CD14-positive monocyte (primary cell): ENCODE measurements around the gene PIP5K1C. TPM values are rescaled to one million over a fixed set of nuclear protein-coding genes. Genes with fewer than 3 reads are reported as not detected.

ENCODE experiments used
- DNase-seq, 3 donors: peaks; one replicate each; pipeline ENCODE4 v3.0.0-alpha.2; 2011 to 2022
- H2AFZ ChIP-seq: 2 replicates; pipeline ENCODE4 v1.6.0; 2012; ENCODE audit warnings: mild to moderate bottlenecking, low read depth, low read length, inconsistent platforms; ENCODE audit not compliant: insufficient read depth, poor library complexity, severe bottlenecking
- H3K27ac ChIP-seq, 2 donors: 1 replicate in 1 of 2; 2 replicates in 1 of 2; pipeline ENCODE4 v1.5.1; 2012 to 2013; ENCODE audit warnings: low read length in 2 of 2, control low read depth in 1 of 2, inconsistent platforms in 1 of 2, low read depth in 1 of 2, mild to moderate bottlenecking in 1 of 2
- H3K27me3 ChIP-seq, 2 donors: one replicate each; pipeline versions ENCODE4 v1.6.0 to v1.6.1; 2011 to 2013; ENCODE audit warnings: low read length in 2 of 2; ENCODE audit not compliant: control insufficient read depth in 2 of 2, insufficient read depth in 2 of 2
- H3K36me3 ChIP-seq, 2 donors: replicated peaks in 1 of 2; 1 replicate in 1 of 2; 2 replicates in 1 of 2; pipeline versions ENCODE4 v1.5.1 to v1.6.1; 2012 to 2013; ENCODE audit warnings: low read length in 2 of 2, control low read depth in 1 of 2, inconsistent platforms in 1 of 2, mild to moderate bottlenecking in 1 of 2; ENCODE audit not compliant: insufficient read depth in 2 of 2, control insufficient read depth in 1 of 2
- H3K4me1 ChIP-seq, 2 donors: 1 replicate in 1 of 2; 2 replicates in 1 of 2; pipeline versions ENCODE4 v1.5.1 to v1.6.1; 2012 to 2013; ENCODE audit warnings: low read length in 2 of 2, control low read depth in 1 of 2, inconsistent platforms in 1 of 2, mild to moderate bottlenecking in 1 of 2, moderate library complexity in 1 of 2; ENCODE audit not compliant: insufficient read depth in 2 of 2, control insufficient read depth in 1 of 2
- H3K4me2 ChIP-seq: replicated peaks from 2 replicates; pipeline ENCODE3; 2012; ENCODE audit warnings: low read length, moderate library complexity, mild to moderate bottlenecking; ENCODE audit not compliant: poor library complexity, severe bottlenecking; ENCODE audit errors: extremely low read depth
- H3K4me3 ChIP-seq, 3 experiments: fragments of 200-600 bp in 1 of 3; sonication (generic) in 1 of 3; replicated peaks in 1 of 3; 1 replicate in 2 of 3; 2 replicates in 1 of 3; pipeline ENCODE4 v1.5.1; 2011 to 2013; ENCODE audit warnings: low read length in 3 of 3, mild to moderate bottlenecking in 3 of 3, control low read depth in 2 of 3, low read depth in 2 of 3, inconsistent platforms in 1 of 3, moderate library complexity in 1 of 3
- H3K79me2 ChIP-seq: 2 replicates; pipeline ENCODE4 v1.6.0; 2012; ENCODE audit warnings: mild to moderate bottlenecking, control low read depth, inconsistent platforms, low read length, moderate library complexity; ENCODE audit not compliant: insufficient read depth
- H3K9ac ChIP-seq: 2 replicates; pipeline ENCODE4 v1.6.0; 2017; ENCODE audit warnings: low read length, mild to moderate bottlenecking; ENCODE audit not compliant: insufficient read depth, poor library complexity, severe bottlenecking
- H3K9me3 ChIP-seq, 2 donors: replicated peaks in 1 of 2; 1 replicate in 1 of 2; 2 replicates in 1 of 2; pipeline versions ENCODE4 v1.5.1 to v1.6.1; 2012 to 2013; ENCODE audit warnings: low read length in 2 of 2, control low read depth in 1 of 2; ENCODE audit not compliant: control insufficient read depth in 1 of 2, insufficient read depth in 1 of 2
- H4K20me1 ChIP-seq: 2 replicates; pipeline ENCODE4 v1.6.0; 2012; ENCODE audit warnings: mild to moderate bottlenecking, low read length, control low read depth, moderate library complexity; ENCODE audit not compliant: insufficient read depth
- H3K27ac Mint-ChIP-seq, 7 donors: one replicate each; pipeline ENCODE4 v1.8.0; 2020; ENCODE audit warnings: mild to moderate bottlenecking in 7 of 7, mixed read lengths in 7 of 7, moderate library complexity in 6 of 7, inconsistent platforms in 2 of 7
- H3K27me3 Mint-ChIP-seq, 3 donors: one replicate each; pipeline ENCODE4 v1.8.0; 2021 to 2022; ENCODE audit warnings: low read depth in 3 of 3, mild to moderate bottlenecking in 3 of 3, mixed read lengths in 3 of 3, moderate library complexity in 3 of 3, inconsistent platforms in 1 of 3
- H3K36me3 Mint-ChIP-seq, 2 donors: one replicate each; pipeline ENCODE4 v1.8.0; 2020; ENCODE audit warnings: mixed read lengths in 2 of 2, inconsistent platforms in 1 of 2, mild to moderate bottlenecking in 1 of 2
- H3K4me1 Mint-ChIP-seq: one replicate; pipeline ENCODE4 v1.8.0; 2020; ENCODE audit warnings: mild to moderate bottlenecking, mixed read lengths
- H3K4me3 Mint-ChIP-seq, 2 donors: one replicate each; pipeline ENCODE4 v1.8.0; 2020; ENCODE audit warnings: mild to moderate bottlenecking in 2 of 2, mixed read lengths in 2 of 2, moderate library complexity in 1 of 2
- H3K9me3 Mint-ChIP-seq, 7 donors: one replicate each; pipeline ENCODE4 v1.8.0; 2020 to 2022; ENCODE audit warnings: mixed read lengths in 7 of 7, mild to moderate bottlenecking in 6 of 7, moderate library complexity in 6 of 7, inconsistent platforms in 2 of 7
- CTCF ChIP-seq: fragments of 200-600 bp; IDR thresholded peaks from one replicate; pipeline ENCODE4 v1.8.0; 2022; ENCODE audit warnings: antibody characterized with exemption, mild to moderate bottlenecking
- WGBS: methylation state at CpG from one replicate; pipeline ENCODE4 v1.1.5; 2013; ENCODE audit warnings: missing lambda C conversion rate; ENCODE audit not compliant: insufficient coverage; 5-methylcytosine and 5-hydroxymethylcytosine counted together
- intact Hi-C, 2 donors: fragments of 100-400 bp; cut with micrococcal nuclease; formaldehyde crosslinking; loops; one replicate each; pipeline versions ENCODE4 v1.15.0 to v1.15.1; 2023
- polyA plus RNA-seq, 3 donors: library from polyadenylated mRNA; depleted of rRNA in 1 of 3; unstranded in 2 of 3; stranded (reverse) in 1 of 3; fragments of 300-500 nt in 2 of 3; fragments of >200 nt in 1 of 3; fragmentation: Illumina TruSeq in 2 of 3; gene quantifications; 1 replicate in 2 of 3; 2 replicates in 1 of 3; pipeline ENCODE4 v1.2.3, GENCODE V29; 2012 to 2021

The PIP5K1C gene
- polyA plus RNA-seq, 3 donors: 6.5 to 19.5 (median 10.1) TPM

DNA sequence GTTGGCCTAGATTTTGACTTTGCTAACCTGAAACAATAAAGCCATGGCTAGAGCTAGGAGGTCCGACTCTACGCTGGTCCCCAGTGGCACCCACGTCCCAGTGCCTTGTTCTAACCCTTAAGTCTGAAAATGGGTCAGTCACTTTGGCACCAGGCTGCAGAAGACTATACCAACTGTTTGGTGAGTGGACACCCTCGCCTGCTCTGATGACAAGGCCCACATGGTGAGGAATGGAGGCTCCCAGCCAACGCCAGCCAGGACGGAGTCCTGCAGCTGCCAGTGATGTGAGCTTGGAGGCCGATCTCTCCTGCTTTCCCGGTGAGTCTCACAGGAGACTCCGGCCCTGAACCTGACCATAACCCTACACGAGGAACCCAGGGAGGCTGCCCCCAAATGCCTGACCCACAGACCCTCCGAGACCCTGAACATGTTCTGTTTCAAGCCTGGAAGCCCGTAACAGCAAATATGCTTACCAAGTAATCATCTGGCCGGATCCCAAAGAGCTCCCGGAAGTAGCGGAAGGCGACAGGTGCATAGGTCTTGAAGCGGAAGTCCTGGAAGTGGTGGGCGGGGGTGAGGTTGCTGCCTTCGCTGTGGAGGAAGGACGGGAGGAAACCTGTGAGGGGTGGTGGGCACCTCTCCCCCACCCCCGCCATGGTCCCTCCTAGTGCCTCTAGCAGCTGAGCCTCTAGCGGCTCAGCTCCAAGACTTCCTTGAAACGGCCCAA, 39.6 kb downstream of the PIP5K1C start:
- no peak for DNase-seq
- Mint-ChIP-seq H3K27me3 (no peaks in the 10 kb centered on the region), H3K4me3 (no peak overlapping the region), H3K36me3 (peaks cover 63 to 91% of the 10 kb centered on the region in 2 donors), H3K4me1 (no peaks in the 10 kb centered on the region), H3K27ac (peak overlapping the region in 1 of 7 donors; percentile 23), H3K9me3 (peaks cover 0 to 10% (median 3%) of the 10 kb centered on the region in 7 donors)
- Histone ChIP-seq H3K36me3 (peaks cover 91 to 99% of the 10 kb centered on the region in 2 donors), H2AFZ (no peak overlapping the region), H3K4me3 (no peak overlapping the region), H3K9ac (no peak overlapping the region), H3K4me1 (no peaks in the 10 kb centered on the region), H4K20me1 (peaks cover 43% of the 10 kb centered on the region), H3K4me2 (no peak overlapping the region), H3K79me2 (no peaks in the 10 kb centered on the region), H3K27me3 (no peaks in the 10 kb centered on the region), H3K9me3 (no peaks in the 10 kb centered on the region), H3K27ac (no peak overlapping the region)
- 95% methylated on average over 14 of the region's 23 CpGs for WGBS
- TF ChIP-seq CTCF: no peak
- intact Hi-C loops: no loop called here

DNA sequence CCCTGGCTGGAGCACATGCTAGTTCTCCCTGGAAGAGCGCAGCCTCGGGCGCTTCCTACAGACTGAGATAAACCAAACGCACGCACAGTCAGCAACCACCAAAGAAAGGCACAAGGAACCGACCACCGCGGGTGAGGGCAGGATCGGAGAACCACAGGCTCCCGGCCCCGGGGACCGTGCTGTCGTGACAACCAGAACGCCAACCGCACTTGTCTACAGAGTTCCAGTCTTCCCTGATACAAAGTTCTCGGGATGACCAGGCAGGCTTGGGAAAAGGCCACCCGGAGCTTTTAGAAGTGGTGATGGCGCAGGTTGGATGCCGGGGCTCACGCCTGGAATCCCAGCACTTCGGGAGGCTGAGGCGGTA, 40.5 kb downstream of the PIP5K1C start:
- Histone ChIP-seq H3K4me2 (no peak overlapping the region), H3K36me3 (peaks cover 90 to 95% of the 10 kb centered on the region in 2 donors), H3K79me2 (no peaks in the 10 kb centered on the region), H3K4me3 (no peak overlapping the region), H4K20me1 (peaks cover 34% of the 10 kb centered on the region), H3K27ac (no peak overlapping the region), H3K9ac (no peak overlapping the region), H3K27me3 (no peaks in the 10 kb centered on the region), H2AFZ (no peak overlapping the region), H3K9me3 (no peaks in the 10 kb centered on the region), H3K4me1 (no peaks in the 10 kb centered on the region)
- TF ChIP-seq CTCF: no peak
- no peak overlapping the region for H3K4me3 Mint-ChIP-seq
- H3K4me1 Mint-ChIP-seq: no peaks in the 10 kb centered on the region
- H3K36me3 Mint-ChIP-seq: peaks cover 65 to 91% of the 10 kb centered on the region in 2 donors
- H3K9me3 Mint-ChIP-seq: peaks cover 0 to 10% (median 3%) of the 10 kb centered on the region in 7 donors
- no peak for DNase-seq
- H3K27me3 Mint-ChIP-seq: peaks cover 0 to 2% (median 0%) of the 10 kb centered on the region in 3 donors
- intact Hi-C loops: no loop called here
- H3K27ac Mint-ChIP-seq: no peak overlapping the region
- 94% methylated on average over 22 of the region's 22 CpGs for WGBS
